HS-5 (cell line): ENCODE data around the gene WWOX.

Experiments used
- DNase-seq: peaks from one replicate; pipeline ENCODE4 v3.0.0-alpha.2; 2012; ENCODE audit warnings: low read depth

Gene WWOX

DNA sequence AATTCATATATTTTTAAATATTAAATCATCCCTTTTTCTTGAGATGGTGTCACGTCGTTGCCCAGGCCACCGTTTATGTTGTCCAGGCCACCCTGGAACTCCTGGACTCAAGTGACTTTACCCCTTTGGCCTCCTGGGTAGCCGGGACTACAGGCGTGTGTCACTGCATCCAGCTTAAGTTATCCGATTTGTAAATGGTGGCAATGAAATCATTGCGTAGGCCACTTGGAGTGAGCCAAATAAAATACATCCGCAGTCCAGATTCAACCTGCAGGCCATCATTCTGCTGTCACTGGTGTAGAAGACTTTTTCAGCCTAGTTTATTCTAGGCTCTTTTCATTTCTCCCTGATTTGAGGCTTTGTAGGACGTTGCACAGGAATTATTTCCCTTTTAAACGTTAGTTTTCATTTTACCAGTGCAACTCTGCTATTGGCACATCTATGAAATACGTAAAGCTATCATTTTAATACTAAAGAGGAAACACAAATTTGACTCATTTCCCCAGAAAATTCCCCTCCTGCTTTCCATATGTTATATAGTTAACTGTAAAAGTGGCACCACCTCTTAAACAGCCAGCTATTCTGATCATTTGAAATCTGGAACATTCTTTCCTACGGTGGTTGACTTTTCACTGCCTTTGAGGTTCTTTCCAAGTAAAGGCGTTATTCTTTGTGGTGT is 1051.3 kb downstream of the WWOX start:
- DNase-seq = no peak

DNA sequence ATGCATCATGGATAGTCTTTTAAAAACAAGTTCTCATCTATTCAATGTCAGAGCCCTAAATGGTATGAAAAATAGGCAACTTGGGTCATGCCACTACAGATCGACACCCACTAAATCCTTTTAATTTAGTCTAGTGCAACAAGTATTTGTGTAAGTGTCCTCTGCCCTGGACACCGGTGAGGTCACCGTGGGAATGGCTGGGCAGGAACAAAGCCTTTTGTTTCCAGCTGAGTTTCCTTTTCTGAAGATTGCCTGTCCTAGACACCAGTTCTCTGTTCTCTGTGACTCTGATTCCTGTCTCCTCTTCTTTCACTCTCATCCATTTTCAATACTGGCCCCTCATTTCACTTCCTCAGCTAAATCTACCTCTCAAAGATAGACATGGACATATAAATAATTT is 1054.6 kb downstream of the WWOX start:
- DNase-seq = no peak

DNA sequence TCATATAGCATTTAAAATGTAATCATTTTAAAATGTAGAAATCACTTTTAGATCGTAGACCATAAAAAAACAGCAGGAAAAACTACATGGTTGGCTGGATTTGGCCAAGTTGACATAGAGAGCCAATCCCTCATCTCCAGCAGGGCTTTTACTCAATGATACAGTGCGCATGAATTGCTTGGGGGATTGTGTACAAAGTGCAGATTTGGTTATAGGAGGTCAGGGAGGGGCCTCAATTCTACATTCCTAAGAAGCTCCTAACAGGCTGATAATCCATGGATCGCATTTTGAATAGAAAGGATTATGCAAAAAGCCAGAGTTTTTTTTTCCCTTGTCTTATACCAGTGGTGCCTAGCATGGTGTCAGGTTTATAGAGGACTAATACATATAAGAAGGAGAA is 1056.0 kb downstream of the WWOX start:
- no peak for DNase-seq

DNA sequence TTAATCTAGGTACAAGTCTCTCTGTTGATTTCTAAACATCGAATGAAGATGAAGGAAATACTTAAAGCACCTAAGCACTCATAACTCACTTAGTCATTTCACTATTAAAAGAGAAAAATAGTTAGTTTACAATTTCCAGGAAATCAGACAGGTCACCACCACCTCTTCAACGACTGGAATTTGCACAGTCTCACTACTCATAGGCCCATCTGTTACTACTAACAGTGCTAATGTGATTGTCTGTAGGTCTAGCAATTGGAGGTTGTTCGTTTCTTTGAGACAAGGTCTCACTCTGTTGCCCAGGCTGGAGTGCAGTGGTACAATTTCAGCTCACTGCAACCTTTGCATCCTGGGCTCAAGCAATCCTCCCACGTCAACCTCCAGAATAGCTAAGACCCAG is 1056.5 kb downstream of the WWOX start:
- DNase-seq = no peak

DNA sequence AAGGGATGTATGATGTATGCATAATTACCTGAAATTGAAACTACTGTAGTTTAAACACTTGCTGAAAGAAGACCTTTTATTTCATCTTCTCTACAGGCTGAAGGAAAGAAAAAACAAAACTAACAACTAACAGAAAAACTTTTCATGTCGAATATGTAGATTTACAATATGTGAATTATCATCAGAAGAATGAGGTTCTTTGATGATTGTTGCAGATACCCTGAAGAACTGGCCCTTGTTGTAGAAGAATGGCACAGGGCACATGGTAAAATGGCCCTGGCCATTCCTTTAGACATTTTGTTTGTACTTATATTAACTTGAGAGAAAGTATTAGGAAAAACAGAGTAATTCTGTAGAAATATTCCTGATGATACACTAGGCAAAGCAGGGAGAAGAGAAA is 1057.3 kb downstream of the WWOX start:
- DNase-seq = no peak

DNA sequence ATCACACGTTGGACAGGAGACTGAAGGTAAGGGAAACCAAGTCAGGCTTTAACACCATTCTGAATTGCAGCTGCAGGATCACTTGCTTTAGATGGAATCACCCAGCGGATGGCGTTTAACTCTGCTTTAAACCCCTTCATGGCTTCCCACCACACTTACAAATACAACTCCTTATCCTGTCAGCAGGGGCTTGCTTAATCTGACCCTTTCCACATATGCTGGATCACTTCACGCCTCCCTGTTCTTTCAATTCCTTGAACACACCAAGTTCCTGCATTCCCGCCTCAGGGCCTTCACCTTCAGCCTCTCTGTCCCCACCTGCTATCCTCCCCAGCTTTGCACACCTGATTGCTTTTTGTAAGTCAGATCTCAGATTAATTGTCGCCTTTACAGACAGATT is 1058.9 kb downstream of the WWOX start:
- no peak for DNase-seq

DNA sequence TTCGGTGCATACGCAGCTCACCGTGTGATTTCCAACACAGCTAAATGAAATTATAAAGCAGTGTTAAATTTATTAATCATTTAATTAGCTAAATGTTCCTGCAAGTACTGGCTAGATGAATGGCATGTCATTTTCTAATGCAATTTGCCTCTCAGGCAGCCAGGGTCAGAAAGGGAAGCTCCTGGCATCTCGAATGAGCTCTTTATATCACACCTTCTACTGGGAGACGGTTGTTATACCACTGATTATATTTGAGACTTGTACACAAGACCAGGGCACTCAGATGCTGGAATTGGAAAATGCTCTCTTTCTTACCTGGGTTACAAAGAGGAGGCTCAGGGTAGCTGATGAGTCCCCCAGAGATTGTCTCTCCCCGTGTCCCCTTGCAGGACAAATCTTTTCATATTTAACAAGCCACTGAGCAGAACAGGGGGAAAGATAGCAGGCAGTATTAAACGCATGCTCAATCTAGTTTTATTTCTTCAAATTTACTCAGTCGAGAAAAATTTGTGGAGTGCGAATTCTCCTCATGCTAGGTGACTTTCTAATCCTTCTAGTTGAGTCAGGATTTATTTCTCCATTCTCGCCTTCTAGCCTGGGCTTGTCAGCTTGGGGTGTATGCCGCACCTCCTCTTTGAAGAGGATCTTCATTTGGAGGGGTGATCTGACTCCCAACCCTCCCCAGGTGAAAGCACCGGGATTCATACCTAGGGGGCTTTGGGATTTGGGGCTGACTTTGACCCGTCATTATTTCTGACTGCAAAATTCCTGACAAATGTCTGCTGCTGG is 1060.0 kb downstream of the WWOX start:
- DNase-seq = no peak

DNA sequence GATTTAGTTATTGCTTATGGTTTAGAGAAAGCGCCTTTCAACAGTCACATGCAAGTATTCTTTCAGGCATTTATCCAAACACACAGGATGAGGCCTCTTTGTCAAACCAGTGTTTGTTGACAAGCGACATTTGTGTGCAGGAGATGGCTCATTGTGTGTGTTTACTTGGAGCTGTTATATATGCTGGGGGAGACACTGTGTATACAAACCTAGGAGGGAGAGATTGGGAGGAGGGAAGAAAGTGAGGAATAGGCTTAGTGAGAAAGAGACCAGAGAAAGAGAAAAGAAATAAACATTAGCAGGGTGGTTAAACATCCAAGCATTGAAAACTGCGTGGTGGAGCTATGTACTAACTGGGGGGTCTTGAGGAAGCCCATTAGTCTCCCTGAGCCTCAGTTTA is 1063.5 kb downstream of the WWOX start:
- DNase-seq = no peak

DNA sequence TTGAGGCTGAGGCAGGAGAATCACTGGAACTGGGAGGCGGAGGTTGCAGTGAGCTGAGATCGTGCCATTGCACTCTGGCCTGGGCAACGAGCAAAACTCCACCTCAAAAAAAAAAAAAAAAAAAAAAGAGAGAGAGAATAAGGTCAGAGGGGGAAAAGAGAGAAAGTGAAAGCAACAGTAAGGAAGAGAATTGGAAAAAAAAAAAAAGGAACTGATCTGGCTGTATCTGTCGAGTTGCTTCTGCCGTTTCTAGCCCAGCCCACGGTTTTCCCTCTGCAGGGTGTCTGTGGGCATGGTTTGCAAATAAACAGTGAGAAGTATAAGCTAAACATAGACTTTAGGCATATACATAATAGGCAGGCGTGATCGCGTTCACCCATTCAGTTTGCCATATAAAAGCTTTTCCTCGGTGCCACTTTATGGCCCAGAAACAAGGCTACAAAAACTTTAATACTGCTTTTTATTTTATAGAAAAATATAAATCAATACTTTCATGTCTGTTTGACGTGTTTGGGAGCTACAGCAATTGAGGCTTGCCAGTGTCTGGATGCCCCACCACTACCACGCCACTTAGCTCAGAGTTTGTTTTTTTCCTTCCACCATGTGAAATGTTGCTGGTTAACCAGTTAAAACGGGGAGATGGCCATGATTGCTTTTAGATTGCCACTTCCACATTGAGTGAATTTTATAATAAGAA is 1064.4 kb downstream of the WWOX start:
- no peak for DNase-seq

DNA sequence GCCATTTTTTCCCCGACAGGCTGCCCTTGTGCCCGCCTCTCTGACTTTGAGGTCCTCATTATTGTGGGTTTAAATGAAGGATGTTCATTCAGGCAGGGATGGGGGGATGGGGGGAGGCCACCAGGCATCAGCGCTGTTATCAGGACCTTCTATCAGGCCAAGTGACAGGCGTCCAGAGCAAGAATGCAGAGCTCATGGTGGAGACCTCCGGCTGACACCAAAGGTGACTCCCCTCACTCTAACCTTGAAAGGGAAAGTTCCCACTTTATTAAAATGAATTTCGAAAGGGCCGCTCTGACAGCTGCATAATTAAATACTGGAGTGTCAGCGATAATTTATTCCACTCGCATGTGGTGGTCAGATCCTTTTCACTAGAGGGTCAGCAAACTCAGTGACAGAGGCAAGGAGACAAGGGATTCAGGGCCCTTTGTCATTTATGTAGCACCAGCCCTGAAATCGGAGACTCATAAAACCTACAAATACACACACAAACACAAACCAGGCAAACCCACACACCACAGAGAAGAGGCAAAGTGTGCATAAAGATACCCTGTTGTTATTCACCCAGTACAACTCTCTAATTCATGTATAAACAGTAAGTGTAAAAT is 1065.0 kb downstream of the WWOX start:
- DNase-seq = no peak

DNA sequence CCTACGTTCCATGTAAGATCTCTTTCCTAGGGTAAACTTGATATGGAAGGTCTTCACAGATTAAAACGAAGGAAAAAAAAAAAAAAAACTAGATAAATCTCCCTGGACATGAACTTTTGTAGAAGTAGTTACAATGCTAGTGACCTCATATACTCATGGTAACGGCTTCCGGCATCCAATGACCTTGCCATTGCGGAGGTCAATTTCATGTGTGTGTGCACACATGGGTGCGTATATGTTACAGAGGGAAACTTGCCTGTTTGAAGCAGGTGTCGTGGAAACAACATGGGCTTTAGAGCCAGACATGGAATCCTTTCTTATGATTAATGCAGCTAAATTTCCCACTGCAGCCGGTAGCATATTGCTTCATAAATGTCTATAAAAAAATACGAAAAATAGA is 1065.6 kb downstream of the WWOX start:
- DNase-seq = no peak

DNA sequence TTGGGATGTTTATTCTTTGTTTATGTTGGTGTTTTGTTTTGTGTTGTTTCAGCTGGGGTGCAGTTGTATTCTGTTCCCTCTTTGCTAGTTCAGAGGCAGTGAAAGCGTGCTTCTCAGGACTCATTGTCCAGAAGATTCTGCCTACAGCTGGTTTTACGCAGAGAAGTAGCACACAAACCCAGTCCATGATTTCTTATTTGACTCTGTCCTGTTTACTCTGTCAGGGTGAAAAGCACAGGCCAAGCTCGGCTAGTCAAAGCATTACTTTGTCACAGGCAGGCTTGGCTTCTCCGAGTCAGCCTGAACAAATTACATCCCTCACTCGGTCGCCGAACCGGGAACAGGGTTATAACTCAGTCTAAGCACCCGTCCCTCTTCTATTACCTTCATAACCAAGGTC is 1066.1 kb downstream of the WWOX start:
- no peak for DNase-seq

DNA sequence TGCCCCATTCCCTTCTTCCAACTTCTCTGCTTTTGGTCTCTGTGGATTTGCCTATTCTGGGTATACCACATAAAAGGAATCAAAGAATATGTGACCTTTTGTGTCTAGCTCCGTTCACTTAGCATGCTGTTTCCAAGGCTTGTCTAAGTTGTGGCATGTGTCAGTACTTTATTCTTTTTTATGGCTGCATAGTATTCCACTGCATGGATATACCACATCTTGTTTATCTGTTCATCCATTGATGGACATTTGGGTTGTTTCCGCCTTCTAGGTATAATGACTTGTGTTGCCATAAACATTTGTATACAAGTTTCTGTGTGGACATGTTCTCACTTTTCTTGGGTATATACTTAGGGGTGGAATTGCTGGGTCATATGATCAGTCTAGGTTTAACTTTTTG is 1068.4 kb downstream of the WWOX start:
- DNase-seq = no peak

DNA sequence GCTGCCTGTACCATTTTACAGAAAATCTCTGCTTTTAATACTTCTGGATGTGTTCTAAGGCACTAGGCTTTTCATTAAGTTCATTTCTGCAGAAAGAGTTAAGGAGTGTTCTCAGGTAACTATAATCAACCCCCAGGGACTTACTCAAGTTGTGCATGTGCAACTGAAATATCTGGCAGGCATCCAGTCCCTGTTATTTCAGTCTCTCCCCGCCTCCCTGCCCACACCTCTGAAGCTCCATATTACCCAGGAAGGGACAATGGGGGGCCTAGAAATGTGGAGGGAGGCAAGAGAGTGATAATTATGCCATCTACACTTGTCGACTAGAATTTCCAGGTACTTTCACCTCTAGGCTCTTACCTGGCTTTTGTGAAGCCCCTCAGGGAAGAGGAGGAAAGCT is 1068.9 kb downstream of the WWOX start:
- DNase-seq = no peak

DNA sequence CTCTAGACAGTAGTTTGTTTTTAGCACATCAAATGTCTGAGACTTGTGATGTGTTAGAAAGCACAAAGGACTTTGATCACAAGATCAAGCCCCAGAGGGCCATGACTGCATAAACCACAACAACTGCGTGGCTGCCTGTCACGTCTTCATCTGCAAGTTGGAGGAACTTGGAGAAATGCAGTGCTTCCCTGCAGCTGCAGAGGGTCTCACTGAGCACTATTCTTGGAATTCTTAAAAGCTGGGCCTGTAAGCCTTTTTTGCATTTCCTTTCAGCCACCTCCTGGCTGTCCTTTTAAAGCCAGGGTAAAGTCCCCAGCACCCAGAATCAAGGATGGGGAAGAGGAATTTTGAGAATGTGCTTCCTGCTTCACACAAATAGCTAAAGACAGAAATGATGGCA is 1069.8 kb downstream of the WWOX start:
- no peak for DNase-seq

DNA sequence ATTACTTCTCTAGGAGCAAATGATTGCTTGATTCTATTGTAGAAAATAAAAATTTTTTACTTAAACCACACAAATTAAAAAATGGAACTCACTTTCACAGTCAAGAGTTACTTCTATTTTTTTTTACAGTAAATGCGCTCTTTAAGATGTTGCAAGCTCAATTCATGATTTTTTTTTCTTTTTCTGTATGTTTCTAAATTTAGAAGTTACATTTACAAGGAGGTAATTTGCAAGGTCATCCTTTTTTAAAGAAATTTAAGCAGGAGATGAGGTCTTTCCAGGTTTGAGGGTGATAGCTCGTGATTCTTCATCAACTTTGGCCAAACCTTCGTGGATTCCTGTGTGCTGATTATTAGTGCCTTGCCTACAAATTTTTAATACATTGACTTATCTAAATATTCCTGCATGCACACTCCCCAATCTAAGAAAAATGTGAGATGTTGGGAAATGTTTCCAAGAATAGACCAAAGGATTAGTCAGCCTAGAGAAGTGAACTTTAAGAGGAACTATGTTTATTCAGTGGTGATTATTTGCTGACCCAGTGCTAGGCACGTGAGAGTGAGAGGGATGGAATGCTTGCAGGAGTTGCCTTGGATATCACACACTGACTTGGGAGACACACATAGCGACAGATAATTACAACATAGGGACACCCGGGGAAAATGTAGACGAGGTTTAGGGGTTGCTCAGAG is 1071.2 kb downstream of the WWOX start:
- DNase-seq = no peak

DNA sequence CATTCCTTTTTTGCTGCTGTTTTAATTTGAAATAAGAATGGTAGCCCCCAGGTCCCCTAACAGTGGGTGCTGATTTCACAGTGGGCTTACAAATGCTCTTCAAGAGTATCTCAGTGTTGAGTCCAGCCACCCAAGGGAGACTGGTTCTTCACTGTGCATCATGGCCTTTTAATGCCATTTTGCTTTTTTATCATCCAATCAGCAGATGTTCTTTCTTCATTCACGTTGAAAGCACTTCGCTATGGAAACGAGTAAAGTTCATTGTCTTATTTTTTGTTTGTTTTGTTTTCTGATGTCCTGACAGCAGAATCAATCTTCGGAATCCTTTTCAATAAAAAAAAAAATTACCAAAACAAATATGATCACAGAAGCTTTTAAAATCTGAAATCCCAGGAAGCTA is 1072.0 kb downstream of the WWOX start:
- DNase-seq = no peak

DNA sequence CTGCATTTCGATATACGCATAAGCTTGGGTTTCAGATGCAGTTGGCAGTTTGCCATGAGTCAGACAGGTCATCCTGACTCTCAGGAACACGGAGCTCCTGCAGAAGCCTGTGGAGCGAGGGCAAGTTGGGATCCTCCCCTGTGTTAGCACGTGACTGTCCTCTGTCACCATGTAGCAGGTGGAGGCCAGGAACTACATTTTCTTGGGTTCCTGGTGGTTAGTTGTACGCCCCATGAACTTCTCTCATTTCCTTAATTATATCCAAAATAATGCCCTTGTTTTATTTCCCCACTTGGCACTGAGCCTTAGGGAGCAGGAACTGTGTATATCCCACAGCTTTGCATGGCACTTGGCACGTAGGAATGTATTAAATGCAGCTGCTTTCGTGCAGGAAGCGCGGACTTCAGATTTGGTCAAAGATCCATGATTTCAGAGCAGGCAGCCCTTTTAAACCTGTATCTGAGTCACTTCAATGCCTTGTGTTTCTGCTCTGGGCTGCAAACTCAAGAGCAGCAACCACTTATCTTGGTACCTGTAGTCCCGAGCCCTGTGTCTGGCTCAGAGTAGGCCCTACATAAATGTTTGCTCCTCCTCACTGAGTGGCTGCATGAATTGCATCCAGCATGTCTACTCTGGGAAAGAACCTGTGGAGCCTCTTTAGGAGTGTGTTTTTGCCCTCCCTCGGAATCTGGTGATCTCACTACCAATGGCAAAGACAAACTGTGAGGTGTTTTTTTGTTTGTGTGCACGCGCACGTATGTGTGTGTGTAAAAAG is 1072.7 kb downstream of the WWOX start:
- no peak for DNase-seq

DNA sequence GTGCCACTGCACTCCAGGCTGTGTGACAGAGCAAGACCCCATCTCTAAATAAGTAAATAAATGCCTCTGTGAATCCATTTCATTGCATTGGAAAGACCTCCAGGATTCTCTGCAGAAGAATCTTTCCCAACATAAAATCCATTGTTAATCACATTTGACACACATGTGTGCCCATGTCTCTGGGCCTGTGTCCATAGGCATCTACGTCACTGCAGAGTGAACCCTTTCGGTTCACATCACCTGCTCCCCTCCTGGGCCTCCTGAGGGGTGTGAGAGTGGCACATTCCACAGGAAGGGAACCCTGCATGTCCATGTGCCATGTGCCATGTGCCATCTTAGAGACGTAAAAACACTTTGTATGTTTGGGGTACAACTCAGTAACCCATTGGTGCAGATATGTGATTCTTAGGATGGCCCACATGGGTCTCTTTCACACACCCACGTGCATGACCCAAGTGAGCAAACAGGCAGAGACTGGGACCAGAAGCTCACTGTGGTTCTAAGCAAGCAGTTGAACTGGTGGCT is 1073.6 kb downstream of the WWOX start:
- DNase-seq = no peak

DNA sequence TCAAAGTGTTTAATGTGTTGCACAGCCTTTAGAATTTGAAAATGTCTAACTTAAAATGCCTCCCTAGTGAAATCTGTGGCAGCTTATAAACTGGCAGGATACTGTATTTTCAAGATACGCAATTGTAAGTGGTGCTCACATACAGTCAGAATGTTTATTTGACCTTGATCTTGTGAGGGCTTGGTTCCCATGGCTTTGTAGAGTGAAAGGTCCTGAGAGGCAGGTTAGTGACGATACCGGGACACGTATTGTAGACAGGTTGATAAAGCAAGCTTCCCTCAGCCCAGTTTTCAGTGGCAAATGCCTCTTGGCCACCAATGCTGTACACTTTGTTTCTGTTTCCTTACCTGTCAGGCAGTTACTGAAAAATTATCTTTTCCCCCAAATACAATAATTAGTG is 1074.5 kb downstream of the WWOX start:
- DNase-seq = no peak
